Measurements from ENCODE around the gene SV2C.

DNA sequence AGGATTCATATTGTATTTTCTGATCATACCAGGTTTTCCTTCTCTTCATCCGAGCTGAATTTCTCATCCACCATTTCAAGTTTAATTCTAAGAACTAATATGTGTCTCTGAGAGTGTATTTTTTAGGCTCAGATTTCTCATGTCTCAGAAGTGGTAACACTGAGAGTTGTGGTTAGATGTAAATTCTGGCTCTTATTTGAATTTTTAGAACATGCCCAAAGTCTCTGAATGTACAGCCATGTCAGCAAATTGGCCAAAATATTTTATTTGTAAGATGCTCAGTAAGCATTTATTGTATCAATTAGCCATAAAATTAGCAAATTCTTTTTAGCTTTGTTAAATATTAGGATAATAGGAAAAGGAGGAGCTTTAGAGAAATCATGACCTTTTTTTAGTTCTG is 16.6 kb downstream of the SV2C start:
- TF ChIP-seq, protein P1, sequence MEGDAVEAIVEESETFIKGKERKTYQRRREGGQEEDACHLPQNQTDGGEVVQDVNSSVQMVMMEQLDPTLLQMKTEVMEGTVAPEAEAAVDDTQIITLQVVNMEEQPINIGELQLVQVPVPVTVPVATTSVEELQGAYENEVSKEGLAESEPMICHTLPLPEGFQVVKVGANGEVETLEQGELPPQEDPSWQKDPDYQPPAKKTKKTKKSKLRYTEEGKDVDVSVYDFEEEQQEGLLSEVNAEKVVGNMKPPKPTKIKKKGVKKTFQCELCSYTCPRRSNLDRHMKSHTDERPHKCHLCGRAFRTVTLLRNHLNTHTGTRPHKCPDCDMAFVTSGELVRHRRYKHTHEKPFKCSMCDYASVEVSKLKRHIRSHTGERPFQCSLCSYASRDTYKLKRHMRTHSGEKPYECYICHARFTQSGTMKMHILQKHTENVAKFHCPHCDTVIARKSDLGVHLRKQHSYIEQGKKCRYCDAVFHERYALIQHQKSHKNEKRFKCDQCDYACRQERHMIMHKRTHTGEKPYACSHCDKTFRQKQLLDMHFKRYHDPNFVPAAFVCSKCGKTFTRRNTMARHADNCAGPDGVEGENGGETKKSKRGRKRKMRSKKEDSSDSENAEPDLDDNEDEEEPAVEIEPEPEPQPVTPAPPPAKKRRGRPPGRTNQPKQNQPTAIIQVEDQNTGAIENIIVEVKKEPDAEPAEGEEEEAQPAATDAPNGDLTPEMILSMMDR (conservative IDR thresholded peaks at IDR 0.05): no peak
- TF ChIP-seq ZFX (IDR thresholded peaks at IDR 0.05): no peak
